Hepatocyte (in vitro differentiated cells): ENCODE results near the gene MRPL33. TPM values are rescaled to one million over a fixed set of nuclear protein-coding genes. Genes with fewer than 3 reads are reported as not detected.

Source experiments
- DNase-seq: peaks from one replicate; pipeline ENCODE4 v3.0.0-alpha.2; 2016; ENCODE audit warnings: low spot score
- H2AFZ ChIP-seq: fragments of 200-600 bp; sonication (generic); 2 replicates; pipeline ENCODE4 v1.6.0; 2016; ENCODE audit warnings: antibody characterized with exemption, mild to moderate bottlenecking
- H3K27ac ChIP-seq: fragments of 200-600 bp; sonication (generic); 2 replicates; pipeline ENCODE4 v1.5.1; 2016; ENCODE audit warnings: mild to moderate bottlenecking
- H3K27me3 ChIP-seq: fragments of 200-600 bp; sonication (generic); 2 replicates; pipeline ENCODE4 v1.6.1; 2016
- H3K36me3 ChIP-seq: fragments of 200-600 bp; sonication (generic); replicated peaks from 2 replicates; pipeline ENCODE4 v1.5.1; 2016; ENCODE audit warnings: low read depth; ENCODE audit not compliant: insufficient read depth
- H3K4me1 ChIP-seq: fragments of 200-600 bp; sonication (generic); 2 replicates; pipeline ENCODE4 v1.5.1; 2016; ENCODE audit warnings: mild to moderate bottlenecking, moderate library complexity; ENCODE audit not compliant: insufficient read depth
- H3K4me2 ChIP-seq: fragments of 200-600 bp; sonication (generic); 2 replicates; pipeline ENCODE4 v1.6.0; 2016
- H3K4me3 ChIP-seq: fragments of 200-600 bp; sonication (generic); 2 replicates; pipeline ENCODE4 v1.5.1; 2016; ENCODE audit warnings: mild to moderate bottlenecking
- H3K79me2 ChIP-seq: fragments of 200-600 bp; sonication (generic); 2 replicates; pipeline ENCODE4 v1.6.0; 2017; ENCODE audit warnings: mild to moderate bottlenecking
- H3K9me2 ChIP-seq: fragments of 200-600 bp; sonication (generic); replicated peaks from 2 replicates; pipeline ENCODE4 v1.6.0; 2017; ENCODE audit warnings: mild to moderate bottlenecking; ENCODE audit not compliant: insufficient read depth
- H3K9me3 ChIP-seq: fragments of 200-600 bp; sonication (generic); 2 replicates; pipeline ENCODE4 v1.5.1; 2016; ENCODE audit warnings: low read depth, mild to moderate bottlenecking
- H4K20me1 ChIP-seq: fragments of 200-600 bp; sonication (generic); 2 replicates; pipeline ENCODE4 v1.6.0; 2016; ENCODE audit warnings: mild to moderate bottlenecking; ENCODE audit not compliant: insufficient read depth, poor library complexity, severe bottlenecking
- CTCF ChIP-seq: fragments of 200-600 bp; sonication (generic); IDR thresholded peaks from 2 replicates; pipeline ENCODE4 v1.5.1; 2016; ENCODE audit warnings: antibody characterized with exemption, mild to moderate bottlenecking; ENCODE audit not compliant: poor library complexity
- EZH2 ChIP-seq: fragments of 200-600 bp; sonication (generic); IDR thresholded peaks from 2 replicates; pipeline ENCODE4 v1.6.1; 2016; ENCODE audit warnings: antibody characterized with exemption, mild to moderate bottlenecking, borderline replicate concordance
- EZH2phosphoT487 ChIP-seq: fragments of 200-600 bp; sonication (generic); IDR thresholded peaks from one replicate; pipeline ENCODE4 v1.6.1; 2018; ENCODE audit warnings: antibody characterized with exemption, mild to moderate bottlenecking, low read depth, moderate library complexity; ENCODE audit not compliant: unreplicated experiment, severe bottlenecking
- WGBS: methylation state at CpG from one replicate; pipeline ENCODE4 v1.1.6; 2016; ENCODE audit warnings: low lambda C conversion rate; ENCODE audit errors: missing lambda C conversion rate; 5-methylcytosine and 5-hydroxymethylcytosine counted together
- polyA plus RNA-seq: library from polyadenylated mRNA; unstranded; fragments of >200 nt; fragmentation: Nextera tagmentation; extraction: Ambion mirVana; gene quantifications from 2 replicates; pipeline ENCODE4 v1.2.1, GENCODE V29; 2016
- total RNA-seq: library from RNA; depleted of rRNA; stranded (reverse); fragments of >200 nt; gene quantifications from 2 replicates; pipeline ENCODE4 v1.2.3, GENCODE V29; 2014

Gene MRPL33
- total and polyA plus RNA-seq, 2 experiments from 2014 or later: 148 to 311 TPM

GRCh38 chr2:27796791-27797765 lies 25.6 kb downstream of the MRPL33 start:
- H3K4me3 ChIP-seq: no peak overlapping the region
- DNase-seq: no peak
- H3K79me2 ChIP-seq: no peaks in the 10 kb centered on the region
- no peaks in the 10 kb centered on the region for H3K36me3 ChIP-seq
- H3K9me2 ChIP-seq: no peaks in the 10 kb centered on the region
- peaks cover 8% of the 10 kb centered on the region for H3K4me1 ChIP-seq
- WGBS: 95% methylated on average over 10 of the region's 11 CpGs
- H3K9me3 ChIP-seq: no peaks in the 10 kb centered on the region
- TF ChIP-seq CTCF: no peak
- no peak for TF ChIP-seq EZH2
- TF ChIP-seq EZH2phosphoT487: no peak
- H3K4me2 ChIP-seq: no peak overlapping the region
- no peaks in the 10 kb centered on the region for H3K27me3 ChIP-seq
- no peaks in the 10 kb centered on the region for H4K20me1 ChIP-seq
- H3K27ac ChIP-seq: no peak overlapping the region
- H2AFZ ChIP-seq: no peak overlapping the region

GRCh38 chr2:27797841-27798240 lies 26.3 kb downstream of the MRPL33 start:
- Histone ChIP-seq H3K27ac (no peak overlapping the region), H3K9me2 (no peaks in the 10 kb centered on the region), H3K4me2 (no peak overlapping the region), H3K4me3 (no peak overlapping the region), H2AFZ (no peak overlapping the region), H3K79me2 (no peaks in the 10 kb centered on the region), H3K4me1 (peaks cover 8% of the 10 kb centered on the region), H3K36me3 (no peaks in the 10 kb centered on the region), H4K20me1 (no peaks in the 10 kb centered on the region), H3K27me3 (no peaks in the 10 kb centered on the region), H3K9me3 (no peaks in the 10 kb centered on the region)
- TF ChIP-seq CTCF (no peak), EZH2 (no peak), EZH2phosphoT487 (no peak)
- DNase-seq: no peak
- 96% methylated on average over 4 of the region's 4 CpGs for WGBS

- H3K27ac ChIP-seq: peak overlapping the region; percentile 88
- H3K9me3 ChIP-seq: no peaks in the 10 kb centered on the region
- no peaks in the 10 kb centered on the region for H3K27me3 ChIP-seq
- H3K36me3 ChIP-seq: no peaks in the 10 kb centered on the region
- H3K4me3 ChIP-seq: no peak overlapping the region
- H3K4me2 ChIP-seq: no peak overlapping the region
- DNase-seq: no peak
- TF ChIP-seq EZH2phosphoT487 (no peak), CTCF (no peak), EZH2 (no peak)
- H3K4me1 ChIP-seq: peaks cover 8% of the 10 kb centered on the region
- no peaks in the 10 kb centered on the region for H3K9me2 ChIP-seq
- H3K79me2 ChIP-seq: no peaks in the 10 kb centered on the region
- no peak overlapping the region for H2AFZ ChIP-seq
- WGBS: 98% methylated on average over 7 of the region's 7 CpGs
- H4K20me1 ChIP-seq: no peaks in the 10 kb centered on the region
These were observed 27.0 kb downstream of the MRPL33 start for GRCh38 chr2:27798486-27798885.
